ES-I3 (cell line): ENCODE data around the gene OR10G8.

ENCODE experiments used
- H3K36me3 ChIP-seq: 2 replicates; pipeline ENCODE4 v1.6.1; 2013; ENCODE audit warnings: mild to moderate bottlenecking, low read length, control low read depth, moderate library complexity; ENCODE audit not compliant: insufficient read depth
- H3K4me1 ChIP-seq: 2 replicates; pipeline ENCODE4 v1.6.1; 2013; ENCODE audit warnings: mild to moderate bottlenecking, control low read depth, low read length; ENCODE audit not compliant: insufficient read depth
- H3K9ac ChIP-seq: 2 replicates; pipeline ENCODE4 v1.6.1; 2013; ENCODE audit warnings: low read depth, mild to moderate bottlenecking, low read length, moderate library complexity
- H3K9me3 ChIP-seq: 2 replicates; pipeline ENCODE4 v1.6.1; 2013; ENCODE audit warnings: mild to moderate bottlenecking, low read length, moderate library complexity; ENCODE audit not compliant: control insufficient read depth, insufficient read depth

Gene OR10G8

GRCh38 chr11:124070915-124071622 lies 44.5 kb downstream of the OR10G8 start:
- H3K36me3 ChIP-seq: no peaks in the 10 kb centered on the region
- H3K4me1 ChIP-seq: no peaks in the 10 kb centered on the region
- H3K9ac ChIP-seq: no peak overlapping the region
- H3K9me3 ChIP-seq: no peaks in the 10 kb centered on the region

DNA sequence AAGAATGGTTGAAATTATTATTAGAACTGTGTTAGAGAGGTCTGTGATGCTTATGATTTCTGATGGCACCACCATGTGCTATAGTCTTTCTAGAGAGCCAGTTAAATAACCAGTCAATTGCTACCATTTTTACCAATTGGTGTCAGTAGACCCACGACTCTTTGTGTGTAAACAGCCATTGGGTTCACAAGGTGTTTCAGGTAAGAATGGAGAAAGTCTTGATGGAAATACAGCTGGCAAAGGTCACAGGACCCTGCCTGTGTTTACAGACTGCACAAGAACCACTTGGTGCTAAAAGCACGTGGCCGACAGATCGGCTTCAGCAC lies 45.0 kb downstream of the OR10G8 start:
- H3K9ac ChIP-seq: no peak overlapping the region
- no peaks in the 10 kb centered on the region for H3K36me3 ChIP-seq
- H3K9me3 ChIP-seq: no peaks in the 10 kb centered on the region
- no peaks in the 10 kb centered on the region for H3K4me1 ChIP-seq

DNA sequence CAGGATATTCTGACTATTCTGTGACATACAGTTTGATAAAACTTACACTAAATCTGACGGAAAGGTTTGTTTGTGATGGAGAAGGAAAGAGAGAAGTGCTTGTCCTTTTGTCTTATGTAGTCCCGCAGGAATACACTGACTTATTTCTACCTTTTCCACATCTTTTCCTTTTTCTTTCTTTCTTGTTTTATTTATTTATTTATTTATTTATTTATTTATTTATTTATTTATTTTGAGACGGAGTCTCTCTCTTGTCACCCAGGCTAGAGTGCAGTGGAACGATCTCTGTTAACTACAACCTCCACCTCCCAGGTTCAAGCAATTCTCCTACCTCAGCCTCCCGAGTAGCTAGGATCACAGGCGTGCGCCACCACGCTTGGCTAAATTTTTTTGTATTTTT lies 45.5 kb downstream of the OR10G8 start:
- Histone ChIP-seq H3K9me3 (no peaks in the 10 kb centered on the region), H3K9ac (no peak overlapping the region), H3K4me1 (no peaks in the 10 kb centered on the region), H3K36me3 (no peaks in the 10 kb centered on the region)

DNA sequence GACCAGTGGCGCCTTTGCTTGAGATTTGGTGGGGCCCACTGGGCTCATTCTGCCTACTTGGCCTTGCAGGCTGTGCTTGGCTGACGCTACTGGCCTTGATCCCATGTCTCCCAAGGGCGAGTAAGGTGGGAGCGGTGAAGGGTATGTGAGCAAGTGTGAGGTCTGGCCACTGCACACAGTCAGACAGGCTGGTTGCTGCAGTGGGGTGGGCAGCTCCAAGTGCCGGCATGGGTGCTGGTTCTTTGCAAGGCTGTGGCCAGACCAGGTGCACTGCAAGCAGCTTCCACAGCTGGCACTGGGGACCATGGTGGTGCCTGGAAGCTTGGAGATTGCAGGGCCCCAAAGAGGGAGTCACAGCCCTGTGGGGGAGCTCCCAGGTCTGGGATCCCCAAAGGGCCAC lies 48.0 kb downstream of the OR10G8 start:
- no peak overlapping the region for H3K9ac ChIP-seq
- H3K4me1 ChIP-seq: no peaks in the 10 kb centered on the region
- H3K36me3 ChIP-seq: no peaks in the 10 kb centered on the region
- no peaks in the 10 kb centered on the region for H3K9me3 ChIP-seq

DNA sequence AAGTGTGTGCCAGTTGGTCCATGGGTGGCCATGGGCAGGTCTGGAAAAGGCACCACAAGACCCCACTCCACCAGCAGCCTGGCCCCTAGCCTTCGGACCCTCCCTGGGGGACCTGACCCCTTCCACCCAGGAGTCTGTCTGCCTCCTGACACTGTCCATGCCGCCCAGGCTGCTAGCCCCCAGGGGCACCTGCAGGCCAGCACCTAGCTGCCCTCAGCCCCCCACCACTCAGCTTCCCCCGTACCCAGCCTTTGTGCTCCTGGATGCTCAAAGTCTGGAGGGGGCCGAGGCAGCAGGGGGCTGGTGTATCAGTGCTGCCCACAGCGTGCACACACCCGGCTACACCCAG lies 48.9 kb downstream of the OR10G8 start:
- no peaks in the 10 kb centered on the region for H3K9me3 ChIP-seq
- H3K36me3 ChIP-seq: no peaks in the 10 kb centered on the region
- H3K4me1 ChIP-seq: 0 out of 2 replicates have a peak, but pooled peaks cover 3% of the 10 kb centered on the region
- H3K9ac ChIP-seq: no peak overlapping the region

- Histone ChIP-seq H3K9me3 (no peaks in the 10 kb centered on the region), H3K9ac (peak overlapping the region; percentile 41; the same call in 1 of the 2 replicates), H3K36me3 (no peaks in the 10 kb centered on the region), H3K4me1 (peaks cover 8% of the 10 kb centered on the region; the same call in 1 of the 2 replicates)
Observed at GRCh38 chr11:124075841-124076651, 49.4 kb downstream of the OR10G8 start.

DNA sequence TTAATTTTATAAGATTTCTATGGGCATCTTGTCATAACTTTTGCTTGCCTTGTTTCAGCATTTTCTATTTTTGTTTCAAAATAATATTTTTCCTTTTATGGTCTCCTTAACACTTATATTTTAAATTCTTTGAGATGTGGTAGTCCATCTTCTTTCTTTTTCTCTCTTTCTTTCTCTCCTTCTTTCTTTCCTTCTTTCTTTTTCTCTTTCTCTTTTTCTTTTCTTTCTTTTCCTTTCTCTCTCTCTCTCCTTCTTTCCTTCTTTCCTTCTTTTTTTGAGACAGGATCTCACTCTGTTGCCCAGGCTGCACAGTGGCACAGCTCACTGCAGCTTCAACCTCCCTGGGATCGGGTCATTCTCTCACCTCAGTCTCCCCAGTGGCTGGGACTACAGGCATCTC lies 50.7 kb downstream of the OR10G8 start:
- peaks cover 8% of the 10 kb centered on the region; the same call in 1 of the 2 replicates for H3K4me1 ChIP-seq
- H3K9ac ChIP-seq: no peak overlapping the region
- no peaks in the 10 kb centered on the region for H3K36me3 ChIP-seq

GRCh38 chr11:124078591-124078990 lies 52.0 kb downstream of the OR10G8 start:
- Histone ChIP-seq H3K9ac (no peak overlapping the region), H3K36me3 (no peaks in the 10 kb centered on the region), H3K9me3 (no peaks in the 10 kb centered on the region), H3K4me1 (peaks cover 8% of the 10 kb centered on the region; the same call in 1 of the 2 replicates)

More for the DNA sequence above, 50.7 kb downstream of the OR10G8 start:
- H3K9me3 ChIP-seq: no peaks in the 10 kb centered on the region

DNA sequence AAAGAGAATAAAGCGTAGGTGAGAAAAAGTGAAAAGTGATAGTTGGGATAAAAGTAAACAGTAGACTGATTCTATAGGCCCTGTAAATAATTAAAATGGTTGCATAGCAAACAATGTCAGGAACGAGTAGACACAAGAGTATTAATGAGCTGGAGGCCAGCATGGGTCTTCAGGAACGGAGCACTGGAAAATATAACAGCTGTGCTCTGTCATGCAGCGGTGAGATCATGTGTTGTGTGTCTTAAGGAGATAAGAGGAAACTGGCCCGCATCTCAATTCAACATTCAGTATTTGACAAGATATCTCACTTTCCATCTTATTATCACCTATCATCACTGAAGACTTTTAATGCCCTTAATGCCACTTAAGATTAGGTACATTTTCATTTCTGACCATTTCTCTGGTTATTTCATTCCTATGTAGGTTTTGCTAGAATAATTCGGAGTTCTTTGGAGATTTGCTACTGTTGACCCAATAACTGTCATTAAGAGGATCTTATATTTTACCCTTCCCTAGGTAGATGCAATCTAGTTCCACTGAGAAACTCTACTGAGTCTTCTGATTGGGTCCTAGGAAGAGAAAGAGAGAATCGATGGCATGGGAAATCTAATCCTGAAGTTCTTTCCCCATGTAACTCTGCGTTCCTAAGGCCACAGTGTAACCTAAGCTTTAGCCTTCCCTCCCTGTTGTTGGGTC lies 53.2 kb downstream of the OR10G8 start:
- Histone ChIP-seq H3K36me3 (no peaks in the 10 kb centered on the region), H3K4me1 (peaks cover 8% of the 10 kb centered on the region; the same call in 1 of the 2 replicates)

More for the DNA sequence above, 53.2 kb downstream of the OR10G8 start:
- no peaks in the 10 kb centered on the region for H3K9me3 ChIP-seq
- no peak overlapping the region for H3K9ac ChIP-seq
